NT2/D1 (cell line): ENCODE data around the gene TBC1D19.

Source experiments
- SUZ12 ChIP-seq: IDR thresholded peaks from 2 replicates; pipeline ENCODE4 v1.6.1; 2011; ENCODE audit not compliant: insufficient read length, insufficient read depth; ENCODE audit errors: extremely low read depth
- ZNF274 ChIP-seq: IDR thresholded peaks from 2 replicates; pipeline ENCODE4 v1.6.1; 2011; ENCODE audit warnings: mild to moderate bottlenecking, low read depth, low read length

- no peak for TF ChIP-seq ZNF274
- no peak for TF ChIP-seq SUZ12
Measured at GRCh38 chr4:26619784-26620183, 35.9 kb downstream of the TBC1D19 start.
